ENCODE data around the gene REN.

The REN gene

GRCh38 chr1:204166219-204166618, at the start of gene REN:
REN (minus strand) TSS chr1:204166337; CDS start chr1:204166293, 44 bp downstream.
- no peak for DNase-seq

- peak; percentile 67 for DNase-seq
Measured at GRCh38 chr1:204213668-204214662, 47.8 kb upstream of the REN start, which contains the start of gene GOLT1A. GOLT1A (minus strand) TSS chr1:204213988; CDS start chr1:204213906, 82 bp downstream.

GRCh38 chr1:204212715-204213114, 46.6 kb upstream of the REN start:
- DNase-seq: no peak

GRCh38 chr1:204211046-204211445, 44.9 kb upstream of the REN start:
- DNase-seq: no peak

- DNase-seq: peak; percentile 85
Measured at GRCh38 chr1:204207136-204207616, 41.0 kb upstream of the REN start.

GRCh38 chr1:204206121-204206520, 40.0 kb upstream of the REN start:
- DNase-seq: no peak

- no peak for DNase-seq
Measured at GRCh38 chr1:204205486-204205885, 39.3 kb upstream of the REN start.

GRCh38 chr1:204204944-204205343, 38.8 kb upstream of the REN start:
- no peak for DNase-seq

GRCh38 chr1:204203206-204203767, 37.1 kb upstream of the REN start:
- DNase-seq: no peak

GRCh38 chr1:204202481-204202880, 36.3 kb upstream of the REN start:
- no peak for DNase-seq

- no peak for DNase-seq
Measured at GRCh38 chr1:204201348-204202040, 35.4 kb upstream of the REN start.

- no peak for DNase-seq
Measured at GRCh38 chr1:204199579-204199978, 33.4 kb upstream of the REN start.

- DNase-seq: no peak
Measured at GRCh38 chr1:204198348-204199340, 32.5 kb upstream of the REN start.

- DNase-seq: no peak
Measured at GRCh38 chr1:204197068-204197467, 30.9 kb upstream of the REN start.

GRCh38 chr1:204196068-204196795, 30.1 kb upstream of the REN start, which contains the start of gene KISS1:
KISS1 (minus strand) TSS chr1:204196491; CDS start chr1:204192876, 3,615 bp downstream.
- no peak for DNase-seq

GRCh38 chr1:204194771-204195170, 28.6 kb upstream of the REN start:
- DNase-seq: no peak

- no peak for DNase-seq
Measured at GRCh38 chr1:204194080-204194479, 27.9 kb upstream of the REN start.

GRCh38 chr1:204192589-204193352, 26.6 kb upstream of the REN start:
- no peak for DNase-seq

- no peak for DNase-seq
Measured at GRCh38 chr1:204192046-204192445, 25.9 kb upstream of the REN start.

- DNase-seq: no peak
Measured at GRCh38 chr1:204191456-204191855, 25.3 kb upstream of the REN start.
